HG03135 (cell line): ENCODE data around the gene IMPA2.
"Not testable (repeated sequence)": the region's sequence is repeated elsewhere in the genome, so short reads cannot be mapped to it uniquely, and the experiment has no call there.

Source experiments
- ATAC-seq: cut with Tn5 transposase; IDR thresholded peaks from one replicate; pipeline ENCODE4 v1.9.1; 2021; ENCODE audit warnings: mild to moderate bottlenecking, moderate library complexity; ENCODE audit not compliant: unreplicated experiment

The IMPA2 gene

GRCh38 chr18:11960743-11961380 lies 20.4 kb upstream of the IMPA2 start:
- no peak for ATAC-seq

DNA sequence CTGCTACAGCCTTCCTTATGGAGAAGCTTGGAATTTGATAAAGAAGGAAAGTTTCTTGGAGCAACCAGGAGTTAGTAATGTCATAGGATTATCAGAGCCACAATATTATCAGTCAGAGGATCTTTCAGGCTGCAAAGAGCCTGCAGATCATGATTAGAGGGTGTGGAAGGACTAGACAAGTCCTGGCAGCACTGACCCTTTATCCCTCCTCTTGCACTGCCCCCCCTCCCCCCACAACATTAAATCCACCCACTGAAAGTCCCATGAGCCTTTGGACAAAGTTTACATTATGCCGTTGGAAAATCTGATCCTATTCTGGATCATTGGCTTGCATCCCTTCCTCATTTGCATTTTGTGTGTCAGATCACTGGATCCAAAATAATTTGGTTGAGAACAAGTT lies 18.7 kb upstream of the IMPA2 start:
- no peak for ATAC-seq

DNA sequence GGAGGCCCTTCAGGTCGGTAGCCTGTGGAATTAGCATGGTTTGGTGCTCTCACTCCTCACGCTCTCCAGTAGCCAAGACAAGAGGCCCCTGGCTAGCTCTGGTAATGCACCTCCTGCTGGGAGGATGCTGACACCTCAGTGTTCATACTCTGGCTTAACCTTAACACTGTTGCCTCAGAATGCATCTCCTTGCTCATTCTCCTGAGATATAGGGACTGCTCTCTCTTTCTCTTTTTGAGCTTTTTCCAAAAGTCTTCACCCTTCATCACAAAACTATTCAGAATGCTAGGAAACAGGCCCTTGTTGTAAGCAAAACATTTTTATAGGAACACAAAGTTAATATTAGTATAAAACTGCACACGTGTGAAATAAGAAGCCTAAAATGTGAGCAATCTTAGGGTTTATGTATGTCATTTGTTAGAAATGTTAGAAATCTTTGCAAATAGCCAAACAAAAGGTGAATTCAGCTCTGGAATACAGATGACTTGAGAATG lies 17.3 kb upstream of the IMPA2 start:
- no peak for ATAC-seq

DNA sequence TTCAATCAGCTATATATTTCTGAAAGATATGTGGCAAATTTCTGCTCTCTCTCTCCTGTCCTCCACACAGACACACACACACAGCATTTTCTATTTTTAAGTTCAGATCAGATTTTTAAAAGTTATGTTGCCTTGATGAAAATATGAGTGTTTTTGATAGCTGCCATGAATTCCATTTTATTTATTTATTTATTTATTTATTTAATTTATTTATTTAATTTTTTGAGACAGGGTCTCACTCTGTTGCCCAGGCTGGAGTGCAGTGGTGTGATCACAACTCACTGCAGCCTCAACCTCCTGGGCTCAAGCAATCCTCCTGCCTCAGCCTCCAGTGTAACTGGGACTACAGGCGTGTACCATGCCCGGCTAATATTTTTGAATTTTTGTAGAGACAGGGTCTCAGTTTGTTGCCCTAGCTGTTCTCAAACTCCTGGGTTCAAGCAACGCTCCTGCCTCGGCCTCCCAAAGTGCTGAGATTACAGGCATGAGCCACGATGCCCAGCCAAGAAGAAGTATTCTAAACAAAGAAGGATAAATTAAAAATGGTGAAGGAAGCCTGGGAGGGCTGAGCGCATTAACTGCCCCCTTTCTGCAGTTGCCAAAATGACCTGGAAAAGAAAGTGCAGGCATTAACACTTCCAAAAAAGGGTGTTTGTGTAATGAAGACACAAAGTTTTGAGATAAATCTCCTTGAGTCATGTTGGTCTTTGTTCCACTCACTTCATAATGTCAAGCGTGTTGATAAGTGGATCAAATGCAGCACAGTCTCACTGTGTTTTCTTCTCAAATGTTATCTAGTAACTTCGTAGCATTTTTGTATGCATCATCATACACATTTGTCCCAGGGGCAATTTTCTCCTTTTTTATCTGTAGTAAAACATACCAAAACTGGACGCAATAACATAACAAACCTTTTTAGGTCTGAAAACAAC lies 11.1 kb upstream of the IMPA2 start:
- no peak for ATAC-seq

DNA sequence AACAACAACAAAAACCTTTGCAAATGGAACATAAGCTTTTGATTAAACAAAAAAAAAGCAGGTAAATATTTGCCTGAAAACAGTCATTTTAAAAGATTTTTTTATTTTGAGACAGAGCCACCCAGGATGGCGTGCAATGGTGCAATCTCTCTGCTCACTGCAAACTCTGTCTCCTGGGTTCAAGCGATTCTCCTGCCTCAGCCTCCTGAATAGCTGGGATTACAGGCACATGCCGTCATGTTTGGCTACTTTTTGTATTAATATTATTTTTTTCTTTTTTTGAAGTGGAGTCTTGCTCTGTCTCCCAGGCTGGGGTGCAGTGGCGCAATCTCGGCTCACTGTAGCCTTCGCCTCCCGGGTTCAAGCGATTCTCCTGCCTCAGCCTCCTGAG lies 10.5 kb upstream of the IMPA2 start:
- not testable (repeated sequence) for ATAC-seq

DNA sequence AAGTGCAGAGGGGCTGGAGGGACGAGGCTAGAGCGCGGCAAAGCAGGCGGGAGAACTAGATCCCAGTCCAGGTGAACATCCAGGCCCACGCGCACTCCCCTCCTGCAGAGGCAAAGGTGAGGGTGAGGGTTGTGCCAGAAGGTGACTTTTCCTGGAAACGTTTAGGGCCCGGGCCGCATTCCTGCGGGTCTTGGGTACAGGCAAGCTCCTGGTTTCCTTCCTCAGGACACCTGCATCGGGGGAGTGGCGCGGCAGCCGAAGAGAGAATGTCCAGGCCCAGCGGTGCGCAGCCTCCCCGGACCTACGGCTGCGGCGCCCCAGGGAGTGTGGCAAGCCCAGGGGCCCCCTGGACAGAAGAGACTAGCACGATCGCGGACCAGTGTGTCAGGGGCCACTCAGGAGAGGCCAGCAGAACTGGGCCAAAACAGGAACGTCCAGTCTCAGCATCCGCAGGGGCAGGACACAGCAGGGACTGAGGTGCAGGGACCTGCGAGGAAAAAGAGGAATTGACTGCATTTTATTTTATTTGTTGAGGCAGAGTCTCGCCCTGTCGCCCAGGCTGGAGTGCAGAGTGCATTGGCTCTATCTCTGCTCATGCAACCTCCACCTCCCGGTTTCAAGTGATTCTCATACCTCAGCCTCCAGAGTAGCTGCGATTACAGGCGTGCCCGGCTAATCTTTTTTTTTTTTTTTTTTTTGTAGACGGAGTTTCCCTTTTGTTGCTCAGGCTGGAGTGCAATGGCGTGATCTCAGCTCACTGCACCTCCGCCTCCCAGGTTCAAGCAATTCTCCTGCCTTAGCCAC lies 8.7 kb upstream of the IMPA2 start:
- ATAC-seq: no peak

GRCh38 chr18:11974741-11975325 lies 6.5 kb upstream of the IMPA2 start:
- no peak for ATAC-seq

GRCh38 chr18:11975723-11976122 lies 5.6 kb upstream of the IMPA2 start:
- ATAC-seq: no peak

DNA sequence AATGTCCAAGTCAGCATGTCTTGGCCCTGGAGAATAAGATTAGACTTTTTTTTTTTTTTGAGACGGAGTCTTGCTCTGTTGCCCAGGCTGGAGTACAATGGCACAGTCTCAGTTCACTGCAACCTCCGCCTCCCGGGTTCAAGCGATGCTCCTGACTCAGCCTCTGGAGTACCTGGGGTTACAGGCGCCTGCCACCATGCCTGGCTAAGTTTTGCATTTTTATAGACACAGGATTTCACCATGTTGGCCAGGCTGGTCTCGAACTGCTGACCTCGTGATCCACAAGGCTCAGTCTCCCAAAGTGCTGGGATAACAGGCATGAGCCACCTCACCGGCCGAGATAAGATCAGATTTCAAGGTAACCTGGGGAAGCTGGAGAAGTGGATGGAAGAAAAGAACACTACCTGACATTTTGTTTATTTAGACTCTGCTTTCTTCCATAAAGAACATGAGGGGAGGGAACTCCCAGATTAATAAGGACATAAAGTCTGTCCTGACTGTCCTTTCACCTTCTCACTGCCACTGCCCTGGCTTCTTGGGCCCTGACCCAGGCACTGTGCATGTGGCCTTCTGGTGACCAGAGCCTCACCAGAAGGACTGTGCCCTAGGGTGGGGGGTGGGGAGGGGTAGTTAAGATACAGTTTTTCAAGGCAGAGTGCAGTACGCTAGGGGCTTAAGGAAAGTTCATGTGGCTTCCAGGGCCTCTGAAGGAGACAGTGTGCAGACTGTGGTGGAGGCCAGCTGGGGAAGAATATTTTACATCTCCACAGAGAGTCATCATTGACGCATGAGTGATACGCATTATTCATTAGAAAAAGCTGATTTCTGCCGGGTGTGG lies 4.8 kb upstream of the IMPA2 start:
- ATAC-seq: no peak

GRCh38 chr18:11977153-11977466 lies 4.2 kb upstream of the IMPA2 start:
- no peak for ATAC-seq

DNA sequence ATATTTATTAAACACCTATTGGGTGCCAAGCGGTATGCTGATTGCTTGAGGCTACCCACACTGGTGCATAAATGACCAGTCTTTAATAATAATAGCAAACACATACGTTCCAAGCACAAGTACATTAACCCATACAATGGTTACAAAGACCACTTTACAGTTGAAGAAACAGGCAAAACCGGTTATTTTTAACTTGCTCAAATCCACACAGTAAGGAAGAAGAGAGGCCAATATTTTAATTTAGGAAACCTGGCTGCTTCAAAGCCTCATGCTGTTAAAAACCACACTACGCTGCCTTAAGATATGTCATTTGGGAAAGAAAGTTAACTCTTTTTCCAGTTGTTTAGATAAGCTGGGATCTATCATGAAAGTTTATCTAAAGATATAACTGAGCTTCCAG lies 2.4 kb upstream of the IMPA2 start:
- ATAC-seq: no peak

DNA sequence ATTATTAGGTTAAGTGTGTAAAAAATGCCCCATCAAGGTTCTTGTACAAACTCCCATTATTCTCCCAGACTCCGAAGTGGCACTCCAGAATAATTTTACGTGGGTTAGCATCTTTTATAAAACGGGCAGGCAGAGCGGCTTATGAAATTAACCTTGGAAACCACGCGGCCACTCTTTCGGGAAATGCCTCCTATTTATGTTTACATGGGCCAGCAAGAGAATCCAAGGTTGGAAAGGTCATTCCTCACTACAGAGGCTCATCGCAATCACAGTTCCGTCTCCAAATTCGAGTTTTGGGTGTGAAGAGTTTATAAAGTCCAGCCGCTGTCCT lies 1.2 kb upstream of the IMPA2 start:
- no peak for ATAC-seq

- peak; percentile 89 for ATAC-seq
Measured at GRCh38 chr18:11980494-11981191, 664 bp upstream of the IMPA2 start.

GRCh38 chr18:11981543-11982366 lies 448 bp downstream of the IMPA2 start:
- peak; percentile 20 for ATAC-seq

DNA sequence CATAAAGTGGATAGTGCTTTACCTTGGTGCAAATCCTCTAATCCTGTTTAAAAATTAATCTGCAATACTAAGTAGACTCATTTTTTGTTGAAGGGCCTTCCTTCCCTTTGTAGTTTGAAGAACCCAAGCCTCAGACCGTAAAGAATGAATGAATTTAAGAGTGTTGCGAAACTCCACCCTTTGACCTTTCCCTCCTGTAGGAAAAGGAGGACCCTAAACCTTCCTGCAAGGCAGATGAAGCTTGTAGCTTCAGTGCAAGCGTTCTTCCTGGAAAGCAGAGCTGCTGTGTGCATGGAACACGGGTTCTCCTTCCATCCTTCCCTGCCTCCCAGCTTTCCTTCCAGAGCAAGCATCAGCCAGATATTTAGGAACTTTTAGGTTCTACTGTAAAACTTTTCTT lies 1.7 kb downstream of the IMPA2 start:
- ATAC-seq: no peak

- no peak for ATAC-seq
Measured at GRCh38 chr18:11983592-11983991, 2.3 kb downstream of the IMPA2 start.

DNA sequence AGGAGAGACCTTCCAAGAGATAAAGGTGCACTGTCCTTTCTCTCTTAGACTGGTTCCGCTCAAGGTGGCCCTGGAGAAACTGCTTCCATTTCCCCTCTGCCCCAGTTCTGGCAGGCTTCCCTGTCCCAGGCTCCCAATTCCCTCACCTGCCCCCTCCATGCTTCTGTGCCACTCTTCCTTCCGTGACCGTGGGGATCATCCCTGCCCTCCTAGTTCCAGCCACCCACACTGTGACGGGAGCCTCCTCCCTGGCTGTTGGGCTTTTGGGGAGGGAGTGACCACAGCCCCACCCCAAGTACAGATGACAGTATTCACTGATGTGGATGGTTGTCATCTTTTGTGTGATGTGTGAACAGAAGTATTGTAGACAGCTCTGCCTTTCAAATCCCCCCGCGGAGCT lies 2.8 kb downstream of the IMPA2 start:
- ATAC-seq: no peak

- ATAC-seq: no peak
Measured at GRCh38 chr18:11985586-11985985, 4.3 kb downstream of the IMPA2 start.

DNA sequence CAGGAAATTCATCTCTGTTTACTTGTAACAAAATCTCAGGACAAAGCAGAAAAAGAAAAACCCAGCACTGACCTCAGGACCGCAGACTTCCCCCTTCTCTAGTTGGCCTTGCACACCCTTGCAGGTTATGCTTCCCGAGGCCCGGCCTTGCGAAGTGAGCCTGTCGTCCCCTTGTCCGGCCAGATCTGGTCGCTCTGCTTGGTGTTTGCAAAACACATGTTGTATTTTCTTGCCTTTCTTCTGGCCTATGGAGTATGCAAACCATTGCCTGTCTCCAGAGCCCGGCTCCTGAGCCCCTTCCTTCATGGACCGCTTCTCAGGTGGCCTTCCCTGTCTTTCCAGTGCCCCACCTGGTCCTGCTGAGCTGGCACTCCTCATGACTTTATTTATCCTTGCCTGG lies 4.8 kb downstream of the IMPA2 start:
- no peak for ATAC-seq
